Endodermal cell (in vitro differentiated cells): ENCODE measurements around the gene RIMBP2. TPM values are rescaled to one million over a fixed set of nuclear protein-coding genes. Genes with fewer than 3 reads are reported as not detected.
A peak's percentile ranks its signal among the peaks of the same experiment; 100 is the strongest.

Experiments used
- DNase-seq: peaks from one replicate; pipeline ENCODE4 v3.0.0-alpha.2; 2017
- H3K27ac ChIP-seq: 2 replicates; pipeline ENCODE4 v1.5.1; 2013; ENCODE audit warnings: mild to moderate bottlenecking, low read depth, low read length, moderate library complexity
- H3K27me3 ChIP-seq: 2 replicates; pipeline ENCODE4 v1.6.1; 2013; ENCODE audit warnings: mild to moderate bottlenecking, low read length, moderate library complexity; ENCODE audit not compliant: insufficient read depth, control insufficient read depth, poor library complexity, severe bottlenecking
- H3K36me3 ChIP-seq: 2 replicates; pipeline ENCODE4 v1.7.0; 2013; ENCODE audit warnings: mild to moderate bottlenecking, low read length, moderate library complexity; ENCODE audit not compliant: control insufficient read depth, insufficient read depth
- H3K4me1 ChIP-seq: one replicate; pipeline ENCODE4 v1.7.0; 2013; ENCODE audit warnings: low read length; ENCODE audit not compliant: control insufficient read depth, insufficient read depth
- H3K4me3 ChIP-seq: 2 replicates; pipeline ENCODE4 v1.5.1; 2013; ENCODE audit warnings: mild to moderate bottlenecking, low read length, moderate library complexity
- H3K9ac ChIP-seq: 2 replicates; pipeline ENCODE4 v1.6.1; 2013; ENCODE audit warnings: mild to moderate bottlenecking, low read length, moderate library complexity; ENCODE audit not compliant: poor library complexity, severe bottlenecking; ENCODE audit errors: extremely low read depth
- H3K9me3 ChIP-seq: 2 replicates; pipeline ENCODE4 v1.6.1; 2013; ENCODE audit warnings: mild to moderate bottlenecking, low read length, moderate library complexity; ENCODE audit not compliant: control insufficient read depth
- H3K27ac Mint-ChIP-seq: 2 replicates; pipeline ENCODE4 v1.8.0; 2020; ENCODE audit warnings: mixed read lengths
- H3K27me3 Mint-ChIP-seq: 2 replicates; pipeline ENCODE4 v1.8.0; 2021; ENCODE audit warnings: mild to moderate bottlenecking, mixed read lengths; ENCODE audit not compliant: insufficient read depth
- H3K36me3 Mint-ChIP-seq: 2 replicates; pipeline ENCODE4 v1.8.0; 2020; ENCODE audit warnings: low read depth, mixed read lengths
- H3K4me1 Mint-ChIP-seq: 2 replicates; pipeline ENCODE4 v1.8.0; 2020; ENCODE audit warnings: mixed read lengths
- H3K4me3 Mint-ChIP-seq: 2 replicates; pipeline ENCODE4 v1.8.0; 2020; ENCODE audit warnings: mild to moderate bottlenecking, moderate library complexity, mixed read lengths
- H3K9me3 Mint-ChIP-seq: 2 replicates; pipeline ENCODE4 v1.8.0; 2020; ENCODE audit warnings: mild to moderate bottlenecking, mixed read lengths
- WGBS, 2 experiments: methylation state at CpG; one replicate each; pipeline versions ENCODE4 v1.1.5 to v1.1.7; 2013; ENCODE audit warnings: missing lambda C conversion rate in 2 of 2, mixed read lengths in 1 of 2; ENCODE audit not compliant: insufficient coverage in 1 of 2, insufficient read length in 1 of 2; 5-methylcytosine and 5-hydroxymethylcytosine counted together
- total RNA-seq, 2 donors: library from RNA; stranded (reverse); fragmentation: NEBNext Ultra II Directional in 1 of 2; extraction: Animal tissue kit (Norgen Biotek cat#: 25700) in 1 of 2; gene quantifications; 2 replicates in 1 of 2; 3 replicates in 1 of 2; pipeline ENCODE4 v1.2.1, GENCODE V29; 2021
- TF ChIP-seq, protein P1 (sequence below): fragments of 200-600 bp; sonication (generic); conservative IDR thresholded peaks from 2 replicates; pipeline ENCODE4 v1.5.0; 2021; ENCODE audit warnings: antibody characterized with exemption, mild to moderate bottlenecking

The RIMBP2 gene
- total RNA-seq, 2 donors from 2014 or later = 0.13 to 3.4 TPM

- peak; percentile 38 for DNase-seq
- Histone ChIP-seq H3K9me3 (no peaks in the 10 kb centered on the region), H3K36me3 (no peaks in the 10 kb centered on the region), H3K27me3 (peaks cover 47% of the 10 kb centered on the region), H3K9ac (no peak overlapping the region), H3K4me1 (peaks cover 2% of the 10 kb centered on the region), H3K4me3 (no peak overlapping the region), H3K27ac (no peak overlapping the region)
- H3K9me3 Mint-ChIP-seq = no peaks in the 10 kb centered on the region
- H3K4me1 Mint-ChIP-seq = peaks cover 2% of the 10 kb centered on the region
- TF ChIP-seq, protein P1, sequence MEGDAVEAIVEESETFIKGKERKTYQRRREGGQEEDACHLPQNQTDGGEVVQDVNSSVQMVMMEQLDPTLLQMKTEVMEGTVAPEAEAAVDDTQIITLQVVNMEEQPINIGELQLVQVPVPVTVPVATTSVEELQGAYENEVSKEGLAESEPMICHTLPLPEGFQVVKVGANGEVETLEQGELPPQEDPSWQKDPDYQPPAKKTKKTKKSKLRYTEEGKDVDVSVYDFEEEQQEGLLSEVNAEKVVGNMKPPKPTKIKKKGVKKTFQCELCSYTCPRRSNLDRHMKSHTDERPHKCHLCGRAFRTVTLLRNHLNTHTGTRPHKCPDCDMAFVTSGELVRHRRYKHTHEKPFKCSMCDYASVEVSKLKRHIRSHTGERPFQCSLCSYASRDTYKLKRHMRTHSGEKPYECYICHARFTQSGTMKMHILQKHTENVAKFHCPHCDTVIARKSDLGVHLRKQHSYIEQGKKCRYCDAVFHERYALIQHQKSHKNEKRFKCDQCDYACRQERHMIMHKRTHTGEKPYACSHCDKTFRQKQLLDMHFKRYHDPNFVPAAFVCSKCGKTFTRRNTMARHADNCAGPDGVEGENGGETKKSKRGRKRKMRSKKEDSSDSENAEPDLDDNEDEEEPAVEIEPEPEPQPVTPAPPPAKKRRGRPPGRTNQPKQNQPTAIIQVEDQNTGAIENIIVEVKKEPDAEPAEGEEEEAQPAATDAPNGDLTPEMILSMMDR = no peak
- H3K36me3 Mint-ChIP-seq = no peaks in the 10 kb centered on the region
- no peak overlapping the region for H3K4me3 Mint-ChIP-seq
- 90 to 94% methylated on average over 9 to 16 of the region's 16 CpGs for WGBS, 2 experiments
- H3K27ac Mint-ChIP-seq = no peak overlapping the region
- peaks cover 51% of the 10 kb centered on the region for H3K27me3 Mint-ChIP-seq
Observed at GRCh38 chr12:130711756-130712155, 4.3 kb downstream of the RIMBP2 start.

DNA sequence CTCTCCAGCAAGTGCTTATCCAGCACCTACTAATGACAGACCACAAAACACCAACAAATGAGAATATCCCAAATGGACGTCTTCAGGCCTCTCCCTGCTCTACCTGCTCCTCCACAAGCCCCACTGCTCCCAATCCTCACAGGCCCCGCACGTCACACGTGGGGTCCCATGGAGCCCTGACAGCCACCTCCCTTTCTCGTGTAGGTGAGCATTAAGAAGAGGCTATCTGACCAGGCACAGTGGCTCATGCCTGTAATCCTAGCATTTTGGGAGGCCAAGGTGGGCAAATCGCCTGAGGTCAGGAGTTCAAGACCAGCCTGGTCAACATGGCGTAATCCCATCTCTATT, 5.4 kb downstream of the RIMBP2 start:
- Histone ChIP-seq H3K9me3 (no peaks in the 10 kb centered on the region), H3K27ac (no peak overlapping the region), H3K36me3 (no peaks in the 10 kb centered on the region), H3K4me1 (peaks cover 2% of the 10 kb centered on the region), H3K27me3 (peaks cover 38% of the 10 kb centered on the region), H3K9ac (no peak overlapping the region), H3K4me3 (no peak overlapping the region)
- peaks cover 40% of the 10 kb centered on the region for H3K27me3 Mint-ChIP-seq
- H3K27ac Mint-ChIP-seq = no peak overlapping the region
- H3K36me3 Mint-ChIP-seq = no peaks in the 10 kb centered on the region
- peaks cover 2% of the 10 kb centered on the region for H3K4me1 Mint-ChIP-seq
- H3K9me3 Mint-ChIP-seq = no peaks in the 10 kb centered on the region
- TF ChIP-seq, protein P1 = no peak
- 83 to 91% methylated on average over 6 to 7 of the region's 7 CpGs for WGBS, 2 experiments
- no peak overlapping the region for H3K4me3 Mint-ChIP-seq
- no peak for DNase-seq

- no peak overlapping the region for H3K4me3 Mint-ChIP-seq
- Histone ChIP-seq H3K27me3 (peaks cover 32% of the 10 kb centered on the region), H3K36me3 (no peaks in the 10 kb centered on the region), H3K9ac (no peak overlapping the region), H3K9me3 (no peaks in the 10 kb centered on the region), H3K4me1 (peaks cover 2% of the 10 kb centered on the region), H3K27ac (no peak overlapping the region), H3K4me3 (no peak overlapping the region)
- H3K4me1 Mint-ChIP-seq = peaks cover 2% of the 10 kb centered on the region
- no peaks in the 10 kb centered on the region for H3K9me3 Mint-ChIP-seq
- TF ChIP-seq, protein P1 = no peak
- WGBS, 2 experiments = 89 to 92% methylated on average over 9 to 13 of the region's 13 CpGs
- no peak overlapping the region for H3K27ac Mint-ChIP-seq
- H3K27me3 Mint-ChIP-seq = peaks cover 35% of the 10 kb centered on the region
- no peaks in the 10 kb centered on the region for H3K36me3 Mint-ChIP-seq
- peak; percentile 51 for DNase-seq
Observed at GRCh38 chr12:130709971-130710732, 5.9 kb downstream of the RIMBP2 start.
